Upper lobe of left lung (tissue), 6 donors: ENCODE data around the gene AQP12A. TPM values are rescaled to one million over a fixed set of nuclear protein-coding genes. Genes with fewer than 3 reads are reported as not detected.

ENCODE experiments used
- ATAC-seq, 2 donors: fragments of 200-7000 bp; cut with Tn5 transposase; one replicate each; pipeline ENCODE4 v1.9.1; 2022; ENCODE audit warnings: mild to moderate bottlenecking in 2 of 2, moderate library complexity in 2 of 2; ENCODE audit not compliant: low FRiP score in 2 of 2
- DNase-seq, 2 donors: peaks; one replicate each; pipeline ENCODE4 v3.0.0-alpha.2; 2019 to 2020
- H3K27ac ChIP-seq, 4 donors: fragments of 200-600 bp; sonication (generic); one replicate each; pipeline ENCODE4 v1.5.1; 2016 to 2019
- H3K27me3 ChIP-seq, 4 donors: fragments of 200-600 bp; sonication (generic); one replicate each; pipeline ENCODE4 v1.5.1; 2017 to 2019
- H3K36me3 ChIP-seq, 4 donors: fragments of 200-600 bp; sonication (generic); one replicate each; pipeline ENCODE4 v1.5.1; 2016 to 2019
- H3K4me1 ChIP-seq, 4 donors: fragments of 200-600 bp; sonication (generic); one replicate each; pipeline ENCODE4 v1.5.1; 2018 to 2019
- H3K4me3 ChIP-seq, 4 donors: fragments of 200-600 bp; sonication (generic); one replicate each; pipeline ENCODE4 v1.5.1; 2017 to 2019; ENCODE audit warnings: mild to moderate bottlenecking in 2 of 4, moderate library complexity in 1 of 4
- H3K9me3 ChIP-seq, 4 donors: fragments of 200-600 bp; sonication (generic); one replicate each; pipeline ENCODE4 v1.5.1; 2018 to 2019
- EP300 ChIP-seq, 4 donors: sonication (generic); formaldehyde crosslinking; IDR thresholded peaks; one replicate each; pipeline ENCODE4 v1.5.1; 2017; ENCODE audit warnings: antibody characterized with exemption in 4 of 4, control low read depth in 2 of 4
- POLR2A ChIP-seq, 4 donors: fragments of 450-650 bp; IDR thresholded peaks; one replicate each; pipeline ENCODE4 v1.5.1; 2016 to 2017; ENCODE audit warnings: antibody characterized with exemption in 4 of 4, mild to moderate bottlenecking in 2 of 4
- POLR2AphosphoS5 ChIP-seq, 2 donors: sonication (generic); formaldehyde crosslinking; IDR thresholded peaks; one replicate each; pipeline ENCODE4 v1.5.1; 2017; ENCODE audit warnings: antibody characterized with exemption in 2 of 2
- WGBS, 2 donors: methylation state at CpG; one replicate each; pipeline ENCODE4 v1.1.5; 2017 to 2018; 5-methylcytosine and 5-hydroxymethylcytosine counted together
- total RNA-seq, 6 donors: library from RNA; depleted of rRNA in 4 of 6; stranded (reverse); fragments of >200 nt in 4 of 6; gene quantifications; one replicate each; pipeline versions ENCODE4 v1.1.0 to v1.2.1, GENCODE V29; 2016 to 2021
- TF ChIP-seq, protein P1 (sequence below), 6 experiments: fragments of 450-650 bp in 4 of 6; fragments of 200-600 bp in 2 of 6; sonication (generic) in 2 of 6; IDR thresholded peaks; one replicate each; pipeline ENCODE4 v1.5.1; 2016 to 2019; ENCODE audit warnings: antibody characterized with exemption in 6 of 6
- donor health status: DM: no; HTN: no; CAD: no; lungs with moderate emphysema.
- donor health status: DM: no; HTN: yes; CAD: no; lungs with severe emphysema.

Gene AQP12A
- total RNA-seq, 6 donors from 2014 or later: not detected

GRCh38 chr2:240721596-240722180 lies 30.0 kb downstream of the AQP12A start:
- 89% methylated on average over 8 to 19 of the region's 20 CpGs for whole genome bisulfite sequencing, 2 donors
- DNase-seq: peak in 1 of 2 donors; percentile 54
- Histone ChIP-seq H3K27ac (no peak overlapping the region), H3K27me3 (no peaks in the 10 kb centered on the region), H3K4me1 (no peaks in the 10 kb centered on the region), H3K4me3 (no peak overlapping the region), H3K9me3 (no peaks in the 10 kb centered on the region), H3K36me3 (no peaks in the 10 kb centered on the region)
- TF ChIP-seq, protein P1, sequence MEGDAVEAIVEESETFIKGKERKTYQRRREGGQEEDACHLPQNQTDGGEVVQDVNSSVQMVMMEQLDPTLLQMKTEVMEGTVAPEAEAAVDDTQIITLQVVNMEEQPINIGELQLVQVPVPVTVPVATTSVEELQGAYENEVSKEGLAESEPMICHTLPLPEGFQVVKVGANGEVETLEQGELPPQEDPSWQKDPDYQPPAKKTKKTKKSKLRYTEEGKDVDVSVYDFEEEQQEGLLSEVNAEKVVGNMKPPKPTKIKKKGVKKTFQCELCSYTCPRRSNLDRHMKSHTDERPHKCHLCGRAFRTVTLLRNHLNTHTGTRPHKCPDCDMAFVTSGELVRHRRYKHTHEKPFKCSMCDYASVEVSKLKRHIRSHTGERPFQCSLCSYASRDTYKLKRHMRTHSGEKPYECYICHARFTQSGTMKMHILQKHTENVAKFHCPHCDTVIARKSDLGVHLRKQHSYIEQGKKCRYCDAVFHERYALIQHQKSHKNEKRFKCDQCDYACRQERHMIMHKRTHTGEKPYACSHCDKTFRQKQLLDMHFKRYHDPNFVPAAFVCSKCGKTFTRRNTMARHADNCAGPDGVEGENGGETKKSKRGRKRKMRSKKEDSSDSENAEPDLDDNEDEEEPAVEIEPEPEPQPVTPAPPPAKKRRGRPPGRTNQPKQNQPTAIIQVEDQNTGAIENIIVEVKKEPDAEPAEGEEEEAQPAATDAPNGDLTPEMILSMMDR (IDR thresholded peaks at IDR 0.05): no peak
- TF ChIP-seq POLR2A (IDR thresholded peaks at IDR 0.05): no peak
- no peak for TF ChIP-seq EP300 (IDR thresholded peaks at IDR 0.05)
- TF ChIP-seq POLR2AphosphoS5 (IDR thresholded peaks at IDR 0.05): no peak
- ATAC-seq: no peak

DNA sequence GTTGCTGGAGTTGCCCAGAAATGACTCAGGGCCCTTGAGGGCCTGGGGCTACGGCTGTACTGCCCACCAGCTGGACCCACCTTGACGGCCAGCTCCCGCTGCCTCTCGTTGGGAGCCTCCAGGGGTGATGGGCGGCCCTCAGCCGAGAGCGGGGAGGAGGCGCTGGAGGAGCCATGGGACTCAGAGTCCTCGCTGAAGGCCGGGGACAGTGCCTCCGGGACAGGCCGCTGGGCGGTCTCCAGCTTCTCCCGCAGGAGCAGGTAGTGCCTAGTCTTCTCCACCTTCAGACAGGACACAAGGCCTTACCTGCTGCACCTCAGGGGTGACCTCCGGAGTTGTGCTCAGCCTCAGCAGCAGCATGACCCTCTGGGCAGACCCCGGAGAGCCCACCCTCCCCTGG lies 30.7 kb downstream of the AQP12A start:
- no peak for TF ChIP-seq POLR2A (IDR thresholded peaks at IDR 0.05)
- no peak for TF ChIP-seq POLR2AphosphoS5 (IDR thresholded peaks at IDR 0.05)
- TF ChIP-seq EP300 (IDR thresholded peaks at IDR 0.05): no peak
- TF ChIP-seq, protein P1 (IDR thresholded peaks at IDR 0.05): no peak
- no peaks in the 10 kb centered on the region for H3K4me1 ChIP-seq
- peak in 1 of 2 donors; percentile 79 for DNase-seq
- H3K9me3 ChIP-seq: no peaks in the 10 kb centered on the region
- 89% methylated on average over 15 of the region's 16 CpGs; no CpG with 5 or more reads in 1 of the 2 donors for WGBS, 2 donors
- no peak for ATAC-seq
- no peaks in the 10 kb centered on the region for H3K36me3 ChIP-seq
- no peak overlapping the region for H3K4me3 ChIP-seq
- H3K27ac ChIP-seq: no peak overlapping the region
- no peaks in the 10 kb centered on the region for H3K27me3 ChIP-seq

GRCh38 chr2:240722796-240723735 lies 31.4 kb downstream of the AQP12A start:
- 82 to 85% methylated on average over 13 to 32 of the region's 32 CpGs for WGBS, 2 donors
- Histone ChIP-seq H3K4me1 (no peaks in the 10 kb centered on the region), H3K9me3 (no peaks in the 10 kb centered on the region), H3K27ac (no peak overlapping the region), H3K4me3 (no peak overlapping the region), H3K36me3 (no peaks in the 10 kb centered on the region), H3K27me3 (no peaks in the 10 kb centered on the region)
- no peak for ATAC-seq
- DNase-seq: peak in 1 of 2 donors; percentile 84
- no peak for TF ChIP-seq POLR2A (IDR thresholded peaks at IDR 0.05)
- TF ChIP-seq POLR2AphosphoS5 (IDR thresholded peaks at IDR 0.05): no peak
- TF ChIP-seq, protein P1 (IDR thresholded peaks at IDR 0.05): no peak
- TF ChIP-seq EP300 (IDR thresholded peaks at IDR 0.05): no peak

GRCh38 chr2:240723851-240724250 lies 32.2 kb downstream of the AQP12A start:
- 93% methylated on average over 8 of the region's 9 CpGs; no CpG with 5 or more reads in 1 of the 2 donors for WGBS, 2 donors
- TF ChIP-seq EP300 (IDR thresholded peaks at IDR 0.05): no peak
- TF ChIP-seq POLR2A (IDR thresholded peaks at IDR 0.05): no peak
- TF ChIP-seq, protein P1 (IDR thresholded peaks at IDR 0.05): no peak
- no peak for TF ChIP-seq POLR2AphosphoS5 (IDR thresholded peaks at IDR 0.05)
- Histone ChIP-seq H3K4me1 (no peaks in the 10 kb centered on the region), H3K4me3 (no peak overlapping the region), H3K27me3 (no peaks in the 10 kb centered on the region), H3K9me3 (no peaks in the 10 kb centered on the region), H3K27ac (no peak overlapping the region), H3K36me3 (no peaks in the 10 kb centered on the region)
- ATAC-seq (no peak), DNase-seq (peak in 1 of 2 donors; percentile 54)
